ENCODE measurements around the gene HS3ST1. TPM values are rescaled to one million over a fixed set of nuclear protein-coding genes. Genes with fewer than 3 reads are reported as not detected.

Gene HS3ST1
- total RNA-seq, 1 experiment from 2014 or later = 12.3 TPM

DNA sequence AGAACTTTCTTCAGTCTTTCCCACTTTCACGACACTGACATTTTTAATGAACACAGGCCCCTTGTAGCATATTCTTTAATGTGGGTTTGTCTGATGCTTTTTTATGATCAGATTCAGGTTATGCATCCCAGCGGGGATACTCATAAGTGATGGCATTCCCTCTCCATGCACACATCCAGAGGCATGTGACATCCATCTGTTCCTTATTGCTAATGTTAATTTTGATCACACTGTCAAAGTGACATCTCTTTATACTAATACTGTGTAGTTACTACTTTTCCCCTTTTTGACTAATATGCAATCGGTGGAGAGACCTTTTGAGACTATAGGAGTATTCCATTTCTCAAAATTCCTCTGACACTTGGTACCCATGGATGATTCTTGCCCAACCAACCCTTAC is 43.8 kb upstream of the HS3ST1 start:
- Histone ChIP-seq H3K9me2 (ENCODE audit: insufficient read depth) (no peaks in the 10 kb centered on the region), H3K79me2 (ENCODE audit: low read depth) (no peaks in the 10 kb centered on the region), H3K9me3 (ENCODE audit: insufficient read depth, low read depth) (no peaks in the 10 kb centered on the region), H3K4me1 (replicated peaks; ENCODE audit: insufficient read depth) (no peaks in the 10 kb centered on the region), H3K36me3 (ENCODE audit: low read depth) (no peaks in the 10 kb centered on the region), H3K4me2 (no peak overlapping the region), H3F3A (ENCODE audit: insufficient read depth, low read depth) (no peaks in the 10 kb centered on the region), H2AFZ (no peak overlapping the region), H3K27me3 (ENCODE audit: insufficient read depth, low read depth) (no peaks in the 10 kb centered on the region), H3K27ac (no peak overlapping the region), H4K20me1 (ENCODE audit: insufficient read depth) (no peaks in the 10 kb centered on the region), H3K4me3 (no peak overlapping the region)
- intact Hi-C loops (cut with micrococcal nuclease; ENCODE audit: unreplicated experiment) = no loop called here
- no peak for DNase-seq
- ChIA-PET POLR2A (ENCODE audit: unreplicated experiment) (no interaction called here), CTCF (no interaction called here)
- TF ChIP-seq, protein P1, sequence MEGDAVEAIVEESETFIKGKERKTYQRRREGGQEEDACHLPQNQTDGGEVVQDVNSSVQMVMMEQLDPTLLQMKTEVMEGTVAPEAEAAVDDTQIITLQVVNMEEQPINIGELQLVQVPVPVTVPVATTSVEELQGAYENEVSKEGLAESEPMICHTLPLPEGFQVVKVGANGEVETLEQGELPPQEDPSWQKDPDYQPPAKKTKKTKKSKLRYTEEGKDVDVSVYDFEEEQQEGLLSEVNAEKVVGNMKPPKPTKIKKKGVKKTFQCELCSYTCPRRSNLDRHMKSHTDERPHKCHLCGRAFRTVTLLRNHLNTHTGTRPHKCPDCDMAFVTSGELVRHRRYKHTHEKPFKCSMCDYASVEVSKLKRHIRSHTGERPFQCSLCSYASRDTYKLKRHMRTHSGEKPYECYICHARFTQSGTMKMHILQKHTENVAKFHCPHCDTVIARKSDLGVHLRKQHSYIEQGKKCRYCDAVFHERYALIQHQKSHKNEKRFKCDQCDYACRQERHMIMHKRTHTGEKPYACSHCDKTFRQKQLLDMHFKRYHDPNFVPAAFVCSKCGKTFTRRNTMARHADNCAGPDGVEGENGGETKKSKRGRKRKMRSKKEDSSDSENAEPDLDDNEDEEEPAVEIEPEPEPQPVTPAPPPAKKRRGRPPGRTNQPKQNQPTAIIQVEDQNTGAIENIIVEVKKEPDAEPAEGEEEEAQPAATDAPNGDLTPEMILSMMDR (conservative IDR thresholded peaks at IDR 0.05) = no peak
- BruUV-seq (replicated peaks) = no TSS peak

DNA sequence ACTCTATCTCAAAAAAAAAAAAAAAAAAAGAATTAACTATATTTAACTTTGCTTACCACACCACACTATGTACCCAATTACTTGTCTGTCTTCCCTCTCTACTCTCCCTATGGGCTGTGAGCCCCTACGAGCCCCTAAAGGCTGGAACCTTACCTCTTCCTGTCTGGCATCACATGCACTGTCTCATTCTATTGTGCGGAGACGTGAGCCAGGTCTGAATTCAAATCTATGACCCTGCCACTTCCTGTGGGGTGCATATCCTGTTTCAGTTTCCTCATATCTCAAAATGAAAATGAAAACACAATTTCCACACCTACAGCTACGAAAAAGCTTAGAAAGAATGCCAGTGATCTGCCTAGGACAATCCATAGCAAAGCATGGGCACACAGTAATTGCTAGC is 42.9 kb upstream of the HS3ST1 start:
- no peak overlapping the region for H3K27ac ChIP-seq
- no peak overlapping the region for H3K4me2 ChIP-seq
- intact Hi-C loops (cut with micrococcal nuclease; ENCODE audit: unreplicated experiment) = no loop called here
- H3K4me1 ChIP-seq (replicated peaks; ENCODE audit: insufficient read depth) = no peaks in the 10 kb centered on the region
- no peaks in the 10 kb centered on the region for H3F3A ChIP-seq (ENCODE audit: insufficient read depth, low read depth)
- no peak overlapping the region for H2AFZ ChIP-seq
- no peaks in the 10 kb centered on the region for H3K79me2 ChIP-seq (ENCODE audit: low read depth)
- ChIA-PET CTCF (no interaction called here), POLR2A (ENCODE audit: unreplicated experiment) (no interaction called here)
- H3K9me2 ChIP-seq (ENCODE audit: insufficient read depth) = no peaks in the 10 kb centered on the region
- H4K20me1 ChIP-seq (ENCODE audit: insufficient read depth) = no peaks in the 10 kb centered on the region
- no peaks in the 10 kb centered on the region for H3K9me3 ChIP-seq (ENCODE audit: insufficient read depth, low read depth)
- H3K4me3 ChIP-seq = no peak overlapping the region
- H3K36me3 ChIP-seq (ENCODE audit: low read depth) = no peaks in the 10 kb centered on the region
- no peak for TF ChIP-seq EZH2 (IDR thresholded peaks at IDR 0.05; ENCODE audit: low read depth)
- TF ChIP-seq, protein P1 (conservative IDR thresholded peaks at IDR 0.05) = no peak
- BruUV-seq (replicated peaks) = no TSS peak
- no peaks in the 10 kb centered on the region for H3K27me3 ChIP-seq (ENCODE audit: insufficient read depth, low read depth)
- no peak for DNase-seq

- ChIA-PET CTCF (no interaction called here), POLR2A (ENCODE audit: unreplicated experiment) (interaction anchor here (1.1 kb wide), 1 partner anchor 230 kb away, joined by 5 read pairs; no protein-coding TSS in a partner anchor)
- BruUV-seq (replicated peaks) = no TSS peak
- Histone ChIP-seq H3K27ac (no peak overlapping the region), H2AFZ (no peak overlapping the region), H3K79me2 (ENCODE audit: low read depth) (no peaks in the 10 kb centered on the region), H3K36me3 (ENCODE audit: low read depth) (no peaks in the 10 kb centered on the region), H3K4me1 (replicated peaks; ENCODE audit: insufficient read depth) (no peaks in the 10 kb centered on the region), H3K4me3 (no peak overlapping the region), H3K9me3 (ENCODE audit: insufficient read depth, low read depth) (no peaks in the 10 kb centered on the region), H3K4me2 (no peak overlapping the region), H3K9me2 (ENCODE audit: insufficient read depth) (no peaks in the 10 kb centered on the region), H3F3A (ENCODE audit: insufficient read depth, low read depth) (no peaks in the 10 kb centered on the region), H4K20me1 (ENCODE audit: insufficient read depth) (no peaks in the 10 kb centered on the region), H3K27me3 (ENCODE audit: insufficient read depth, low read depth) (no peaks in the 10 kb centered on the region)
- intact Hi-C loops (cut with micrococcal nuclease; ENCODE audit: unreplicated experiment) = no loop called here
- TF ChIP-seq, protein P1 (conservative IDR thresholded peaks at IDR 0.05) = no peak
- TF ChIP-seq EZH2 (IDR thresholded peaks at IDR 0.05; ENCODE audit: low read depth) = no peak
- no peak for DNase-seq
These were observed 42.4 kb upstream of the HS3ST1 start for GRCh38 chr4:11471046-11471441.
